ENCODE results near the gene GPRC5C.
"Not testable (repeated sequence)": the region's sequence is repeated elsewhere in the genome, so short reads cannot be mapped to it uniquely, and the experiment has no call there.

The GPRC5C gene

DNA sequence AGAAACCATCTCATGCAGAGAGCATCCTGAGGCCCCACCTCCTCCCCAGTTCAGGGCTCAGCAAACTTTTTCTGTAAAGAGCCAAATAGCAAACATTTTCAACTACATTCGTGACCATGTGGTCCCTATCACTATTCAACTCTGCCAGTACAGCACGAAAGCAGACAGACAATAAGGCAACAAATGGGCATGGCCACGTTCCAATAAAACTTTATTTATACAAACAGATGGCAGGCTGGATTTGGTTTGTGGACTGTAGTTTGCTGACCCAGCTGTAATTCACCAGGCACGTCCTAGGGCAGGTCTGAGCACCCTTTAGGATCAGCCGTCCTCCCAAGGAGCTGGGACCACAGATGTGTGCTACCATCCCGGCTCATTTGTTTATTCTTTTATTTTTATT is 27.1 kb upstream of the GPRC5C start:
- no peak for DNase-seq

DNA sequence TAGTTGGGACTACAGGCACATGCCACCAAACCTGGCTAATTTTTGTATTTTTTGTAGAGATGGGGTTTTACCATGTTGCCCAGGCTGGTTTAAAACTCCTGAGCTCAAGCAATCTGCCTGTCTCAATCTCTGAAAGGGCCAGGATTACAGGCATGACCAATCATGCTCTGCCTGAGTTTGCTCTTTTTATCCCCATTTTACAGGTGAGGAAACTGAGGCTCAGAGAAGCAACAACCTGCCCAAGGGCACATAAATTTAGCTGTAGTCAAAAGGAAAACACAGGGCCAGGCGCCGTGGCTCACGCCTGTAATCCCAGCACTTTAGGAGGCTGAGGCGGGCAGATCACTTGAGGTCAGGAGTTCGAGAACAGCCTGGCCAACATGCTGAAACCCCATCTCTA is 26.6 kb upstream of the GPRC5C start:
- DNase-seq, result not testable (repeated sequence)

DNA sequence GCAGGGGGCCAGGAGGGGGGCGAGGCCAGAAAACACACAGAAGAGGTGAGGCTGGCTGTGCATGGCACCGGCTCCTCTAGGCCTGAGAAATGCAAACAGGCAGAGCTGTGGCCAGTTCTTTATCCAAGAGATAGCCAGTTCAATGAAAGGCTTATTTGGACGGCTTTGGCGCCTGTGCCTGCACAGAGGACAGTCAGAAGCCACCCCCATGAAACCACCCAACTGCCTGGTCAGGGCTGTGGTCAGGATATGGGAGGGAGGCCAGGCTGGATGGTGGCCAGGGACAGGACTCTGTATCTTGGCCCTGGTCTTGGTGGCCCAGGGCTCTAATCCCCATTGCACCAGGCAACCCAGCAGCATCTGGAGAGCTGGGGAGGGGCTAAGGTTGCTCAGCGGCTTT is 24.5 kb upstream of the GPRC5C start:
- no peak for DNase-seq

DNA sequence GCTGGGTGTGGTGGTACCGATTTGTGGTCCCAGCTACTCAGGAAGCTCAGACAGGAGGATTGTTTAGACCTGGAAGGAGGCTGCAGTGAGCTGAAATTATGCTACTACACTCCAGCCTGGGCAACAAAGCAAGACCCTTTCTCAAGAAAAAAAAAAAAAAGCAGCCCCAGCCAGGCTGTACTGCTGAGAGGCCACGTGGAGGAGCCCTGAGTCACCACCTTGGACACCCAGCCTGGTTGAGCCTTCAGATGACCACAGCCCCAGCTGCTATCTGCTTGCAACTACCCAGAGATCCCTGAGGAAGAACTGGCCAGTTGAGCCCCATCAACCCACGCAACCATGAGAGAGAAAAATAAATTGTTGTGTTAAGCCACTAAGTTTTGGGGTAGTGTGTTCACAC is 23.6 kb upstream of the GPRC5C start:
- no peak for DNase-seq

- DNase-seq, result no peak
Measured at GRCh38 chr17:74408815-74409214, 23.1 kb upstream of the GPRC5C start.

- DNase-seq, result no peak
Measured at GRCh38 chr17:74410001-74410443, 21.9 kb upstream of the GPRC5C start.

- no peak for DNase-seq
Measured at GRCh38 chr17:74412581-74412980, 19.3 kb upstream of the GPRC5C start.

- DNase-seq, result no peak
Measured at GRCh38 chr17:74413491-74413890, 18.4 kb upstream of the GPRC5C start.

DNA sequence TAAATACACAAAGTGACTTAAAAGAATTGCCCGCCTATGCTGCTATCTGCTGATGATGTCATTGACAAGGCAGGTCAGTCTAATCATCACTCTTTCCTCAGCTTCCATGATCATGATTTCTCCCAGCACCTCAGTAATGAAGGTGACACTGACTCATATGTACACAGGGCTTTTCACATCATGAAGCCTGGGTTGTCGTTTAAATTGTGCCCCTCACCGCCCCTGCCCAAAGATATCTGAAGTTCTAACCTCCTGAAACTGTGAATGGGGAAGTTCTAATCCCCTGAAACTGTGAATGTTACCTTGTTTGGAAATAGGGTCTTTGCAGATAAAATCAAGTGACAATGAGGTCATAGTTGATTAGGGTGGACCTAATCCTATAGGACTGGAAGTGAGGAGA is 17.4 kb upstream of the GPRC5C start:
- DNase-seq, result no peak

DNA sequence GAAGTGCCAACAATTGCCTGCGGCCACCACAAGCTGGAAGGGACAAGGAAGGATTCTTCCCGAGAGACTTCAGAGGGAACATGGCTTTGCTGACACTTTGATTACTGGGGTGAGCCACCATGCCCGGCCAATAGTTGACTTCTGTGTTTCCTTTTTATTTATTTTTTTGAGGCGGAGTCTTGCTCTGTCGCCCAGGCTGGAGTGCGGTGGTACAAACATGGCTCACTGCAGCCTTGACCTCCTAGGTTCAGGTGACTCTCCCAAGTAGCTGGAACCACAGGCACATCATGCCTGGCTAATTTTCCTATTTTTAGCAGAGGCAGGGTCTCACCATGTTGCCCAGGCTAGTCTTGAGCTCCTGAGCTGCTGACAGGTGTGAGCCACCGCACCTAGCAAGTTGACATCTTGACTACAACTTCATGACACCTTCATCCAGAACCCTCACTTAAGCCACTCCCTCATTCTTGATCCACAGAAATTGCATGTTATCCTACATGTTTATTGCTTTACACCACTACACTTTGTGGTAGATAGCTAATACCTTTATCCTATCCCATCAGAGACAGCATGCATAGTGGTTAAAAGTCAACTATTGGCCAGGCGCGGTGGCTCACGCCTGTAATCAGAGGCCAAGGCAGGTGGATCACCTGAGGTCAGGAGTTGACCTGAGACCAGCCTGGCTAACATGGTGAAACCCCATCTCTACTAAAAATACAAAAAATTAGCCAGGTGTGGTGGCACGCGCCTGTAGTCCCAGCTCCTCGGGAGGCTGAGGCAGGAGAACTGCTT is 16.1 kb upstream of the GPRC5C start:
- no peak for DNase-seq

GRCh38 chr17:74417178-74418045 is 14.5 kb upstream of the GPRC5C start:
- DNase-seq, result no peak

GRCh38 chr17:74419928-74420411 is 11.9 kb upstream of the GPRC5C start:
- no peak for DNase-seq

- DNase-seq, result no peak
Measured at GRCh38 chr17:74424117-74424516, 7.8 kb upstream of the GPRC5C start.

DNA sequence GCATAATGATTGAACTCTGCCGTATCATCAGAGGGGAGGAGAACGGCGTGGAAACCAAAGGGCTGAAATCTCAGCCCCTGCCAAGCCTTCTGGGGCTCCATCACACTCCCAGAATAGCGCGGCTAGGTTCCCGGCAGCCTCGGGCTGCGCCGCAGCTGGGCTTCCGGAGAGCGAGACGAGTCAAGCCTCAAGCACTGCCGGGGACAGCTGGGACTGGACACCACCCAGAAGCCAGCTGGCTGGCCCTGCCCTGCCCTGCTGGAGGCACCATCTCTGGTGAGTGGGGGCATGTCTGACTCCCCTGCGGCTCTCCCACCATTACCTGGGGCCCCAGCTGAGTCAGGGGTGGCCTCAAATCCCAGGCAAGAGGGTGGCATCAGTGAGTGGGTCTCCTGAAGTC is 7.2 kb upstream of the GPRC5C start:
- DNase-seq, result peak in 1 of 58 donors; percentile 1

DNA sequence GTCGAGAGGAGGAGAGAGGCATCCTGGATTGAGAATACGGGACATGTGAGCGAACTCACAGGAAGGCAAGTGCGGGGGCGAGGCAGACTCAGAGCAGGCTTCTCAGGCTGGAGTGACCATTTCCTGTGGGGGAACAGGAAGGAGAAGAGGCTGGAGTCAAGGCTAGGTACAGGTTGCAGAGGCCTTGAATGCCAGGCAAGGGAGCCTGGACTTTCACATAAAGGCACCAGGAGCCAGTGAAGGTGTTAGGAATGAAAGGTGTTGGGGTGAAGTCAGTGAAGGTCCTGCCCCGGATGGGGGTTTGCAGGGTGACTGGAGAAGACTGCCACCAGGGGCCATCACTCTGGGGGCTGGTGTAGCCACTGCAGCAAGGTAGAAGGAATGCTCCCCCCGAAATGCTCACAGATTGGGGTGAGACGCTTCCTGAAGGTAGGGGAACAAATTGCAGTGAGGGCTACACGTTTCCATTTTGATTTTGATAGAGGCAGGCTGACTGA is 5.3 kb upstream of the GPRC5C start:
- no peak for DNase-seq

DNA sequence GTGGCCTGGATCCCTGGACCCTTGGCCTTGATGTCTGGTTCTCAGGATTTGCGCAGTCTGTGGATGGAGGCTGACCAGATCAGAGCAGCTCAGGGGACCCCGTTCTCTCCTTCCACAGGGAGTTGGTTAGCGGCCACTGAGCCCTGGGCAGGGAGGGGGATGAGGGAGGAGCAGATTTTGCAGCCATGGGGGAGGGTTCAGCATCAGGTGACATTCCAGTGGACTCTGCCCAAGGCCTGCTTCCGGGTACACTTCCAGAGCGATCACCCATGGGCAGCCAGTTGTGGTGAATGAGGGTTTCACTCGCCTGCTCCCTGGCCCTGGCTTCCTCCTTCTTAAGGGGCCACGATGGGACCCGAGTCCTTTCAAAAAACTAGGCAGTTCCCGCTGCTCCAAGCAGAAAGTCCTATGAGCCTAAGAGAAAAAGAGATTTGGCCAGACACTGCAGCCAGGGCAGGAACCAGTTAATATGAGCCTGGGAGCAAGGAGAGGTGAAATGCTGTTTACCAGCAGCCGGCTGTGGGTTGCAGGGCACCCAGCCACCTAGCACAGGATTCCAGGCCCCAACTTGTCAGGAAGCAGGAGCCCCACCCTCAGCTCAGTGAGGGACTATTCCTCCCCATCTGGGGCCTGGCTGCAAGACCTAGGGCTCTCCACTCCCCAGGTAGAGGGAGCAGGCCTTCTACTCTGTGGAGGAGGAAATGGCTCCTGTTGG is 4.7 kb upstream of the GPRC5C start:
- peak in 17 of 58 donors; percentile 5 to 46 (median 28) for DNase-seq

DNA sequence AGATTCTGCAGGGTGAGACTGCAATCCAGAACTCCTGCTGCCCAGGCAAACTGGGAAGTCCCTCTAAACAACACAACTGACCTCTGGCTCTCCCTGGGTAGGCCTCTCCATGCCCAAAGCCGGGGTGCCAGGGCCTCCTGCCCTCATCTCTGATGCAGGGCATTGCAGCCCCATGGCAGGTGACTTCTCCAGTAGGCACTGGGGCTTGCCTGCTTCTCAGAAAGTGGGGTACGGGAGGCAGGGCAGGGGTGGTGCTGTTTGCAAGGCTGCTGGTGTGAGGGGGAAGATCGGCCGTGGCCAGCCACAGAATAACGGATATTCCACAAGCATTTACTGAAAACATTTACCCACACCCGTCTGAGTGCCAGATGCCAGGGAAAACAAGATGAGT is 4.1 kb upstream of the GPRC5C start:
- DNase-seq, result no peak

GRCh38 chr17:74429604-74430384 is 2.1 kb upstream of the GPRC5C start:
- no peak for DNase-seq

GRCh38 chr17:74430385-74430705 is 1.5 kb upstream of the GPRC5C start:
- peak in 2 of 58 donors; percentile 18 to 44 for DNase-seq

- DNase-seq, result peak in 47 of 58 donors; percentile 19 to 77 (median 56)
Measured at GRCh38 chr17:74430706-74431567, 951 bp upstream of the GPRC5C start.

Measured in anterior cingulate cortex (tissue), 58 donors.